GM12878 (cell line): ENCODE measurements around the gene CCSER2. TPM values are rescaled to one million over a fixed set of nuclear protein-coding genes. Genes with fewer than 3 reads are reported as not detected.

Experiments used
- ATAC-seq: fragments of 200-7000 bp; cut with Tn5 transposase; 3 replicates; pipeline ENCODE4 v1.9.1; 2020; ENCODE audit warnings: mild to moderate bottlenecking, moderate library complexity
- BruUV-seq: library from RNA; stranded (reverse); fragments of 400-500 nt; replicated peaks from 2 replicates; lab custom pipeline; 2021; lab: Mats Ljungman, UMichigan
- CTCF ChIA-PET: fragments of 300-600 bp; sonication (Branson Sonifier 250); formaldehyde crosslinking; extraction: SDS; loops from one replicate; lab custom pipeline; 2021; ENCODE audit warnings: inconsistent platforms; lab: Yijun Ruan, JAX
- POLR2A ChIA-PET: fragments of 350-600 bp; formaldehyde crosslinking; extraction: SDS; loops from one replicate; lab custom pipeline; 2021; ENCODE audit warnings: inconsistent platforms; lab: Charles Lee
- RAD21 ChIA-PET: fragments of 300-600 bp; sonication (Branson Sonifier 250); formaldehyde crosslinking; loops from one replicate; lab custom pipeline; 2023; ENCODE audit warnings: antibody characterized with exemption; ENCODE audit not compliant: unreplicated experiment; lab: Charles Lee
- SMC1A ChIA-PET: fragments of 300-600 bp; sonication (Branson Sonifier 250); formaldehyde crosslinking; loops from one replicate; lab custom pipeline; 2023; ENCODE audit not compliant: unreplicated experiment, uncharacterized antibody; lab: Charles Lee
- DNase-seq: peaks from one replicate; pipeline ENCODE4 v3.0.0-alpha.2; 2011; ENCODE audit warnings: low read depth, low spot score
- FAIRE-seq: peaks from 3 replicates; lab custom pipeline; 2011; peaks lifted over from hg19 to GRCh38; lab: Jason Lieb, UNC
- H2AFZ ChIP-seq: 2 replicates; pipeline ENCODE4 v1.6.0; 2011; ENCODE audit warnings: low read depth, low read length, control low read depth; ENCODE audit not compliant: control insufficient read depth
- H3K27ac ChIP-seq: 2 replicates; pipeline ENCODE4 v1.5.1; 2011; ENCODE audit warnings: control low read depth; ENCODE audit not compliant: control insufficient read depth, insufficient read depth
- H3K27me3 ChIP-seq, 2 experiments: replicated peaks in 1 of 2; 2 replicates each; pipeline versions ENCODE4 v1.6.0 to v1.6.1; 2011; ENCODE audit warnings: low read length in 1 of 2; ENCODE audit not compliant: control insufficient read depth in 2 of 2, insufficient read depth in 2 of 2
- H3K36me3 ChIP-seq, 2 experiments: 2 replicates each; pipeline ENCODE4 v1.5.1; 2011; ENCODE audit warnings: low read length in 1 of 2; ENCODE audit not compliant: control insufficient read depth in 2 of 2, insufficient read depth in 2 of 2
- H3K4me1 ChIP-seq: 2 replicates; pipeline ENCODE4 v1.6.1; 2011; ENCODE audit warnings: mild to moderate bottlenecking, low read length, moderate library complexity, mixed read lengths; ENCODE audit not compliant: control insufficient read depth, insufficient read depth
- H3K4me2 ChIP-seq: 2 replicates; pipeline ENCODE4 v1.6.0; 2011; ENCODE audit warnings: control low read depth; ENCODE audit not compliant: control insufficient read depth, insufficient read depth
- H3K4me3 ChIP-seq: fragments of 200-600 bp; sonication (generic); 2 replicates; pipeline ENCODE4 v1.5.1; 2016
- H3K79me2 ChIP-seq: 2 replicates; pipeline ENCODE4 v1.6.0; 2011; ENCODE audit warnings: low read length; ENCODE audit not compliant: control insufficient read depth, insufficient read depth
- H3K9ac ChIP-seq: 2 replicates; pipeline ENCODE4 v1.8.0; 2011; ENCODE audit warnings: low read length, control low read depth, mixed read lengths; ENCODE audit not compliant: control insufficient read depth, insufficient read depth
- H3K9me3 ChIP-seq: replicated peaks from 3 replicates; pipeline ENCODE4 v1.5.1; 2011; ENCODE audit warnings: mild to moderate bottlenecking, low read length; ENCODE audit not compliant: control insufficient read depth, insufficient read depth
- H4K20me1 ChIP-seq: 2 replicates; pipeline ENCODE4 v1.6.0; 2011; ENCODE audit not compliant: control insufficient read depth, insufficient read depth
- BHLHE40 ChIP-seq, 2 experiments: fragments of 450-650 bp in 1 of 2; IDR thresholded peaks; 2 replicates each; pipeline ENCODE4 v1.6.1; 2011 to 2017; ENCODE audit warnings: low read depth in 2 of 2, borderline replicate concordance in 1 of 2, improper control_type of control experiment in 1 of 2, low read length in 1 of 2, mild to moderate bottlenecking in 1 of 2
- CHD2 ChIP-seq: IDR thresholded peaks from 2 replicates; pipeline ENCODE4 v1.6.1; 2011; ENCODE audit warnings: low read depth, low read length, improper control_type of control experiment, borderline replicate concordance
- E2F4 ChIP-seq: IDR thresholded peaks from 2 replicates; pipeline ENCODE4 v1.6.1; 2012; ENCODE audit warnings: low read depth, low read length, improper control_type of control experiment
- FOS ChIP-seq: IDR thresholded peaks from 3 replicates; pipeline ENCODE4 v1.6.1; 2011; ENCODE audit warnings: borderline replicate concordance; ENCODE audit not compliant: insufficient read length; ENCODE audit errors: extremely low read depth
- HDGF ChIP-seq: fragments of 450-650 bp; IDR thresholded peaks from 2 replicates; pipeline ENCODE4 v1.6.1; 2016; ENCODE audit warnings: antibody characterized with exemption
- JUNB ChIP-seq: IDR thresholded peaks from 2 replicates; pipeline ENCODE4 v1.6.1; 2016; ENCODE audit warnings: antibody characterized with exemption, mild to moderate bottlenecking
- MYB ChIP-seq: fragments of 150-350 bp; IDR thresholded peaks from 2 replicates; pipeline ENCODE4 v1.6.1; 2014; ENCODE audit warnings: mild to moderate bottlenecking, low read depth, low read length, borderline replicate concordance
- NFYB ChIP-seq: IDR thresholded peaks from 2 replicates; pipeline ENCODE4 v1.6.1; 2011; ENCODE audit warnings: low read depth, mild to moderate bottlenecking, low read length, improper control_type of control experiment, moderate library complexity; ENCODE audit not compliant: insufficient read depth
- PKNOX1 ChIP-seq: fragments of 450-650 bp; IDR thresholded peaks from 2 replicates; pipeline ENCODE4 v1.6.1; 2016; ENCODE audit warnings: mild to moderate bottlenecking
- RFX5 ChIP-seq: IDR thresholded peaks from 2 replicates; pipeline ENCODE4 v1.6.1; 2011; ENCODE audit warnings: low read depth, low read length, improper control_type of control experiment
- SIX5 ChIP-seq: IDR thresholded peaks from 2 replicates; pipeline ENCODE4 v1.6.1; 2011; ENCODE audit warnings: mild to moderate bottlenecking, low read depth, low read length, moderate library complexity; ENCODE audit not compliant: severe bottlenecking
- SMAD1 ChIP-seq: fragments of 450-650 bp; IDR thresholded peaks from 2 replicates; pipeline ENCODE4 v1.6.1; 2018; ENCODE audit warnings: mild to moderate bottlenecking, low read depth; ENCODE audit not compliant: partially characterized antibody
- ZBED1 ChIP-seq: IDR thresholded peaks from 2 replicates; pipeline ENCODE4 v1.6.1; 2016; ENCODE audit warnings: borderline replicate concordance
- WGBS: methylation state at CpG from one replicate; pipeline ENCODE4 v1.1.6; 2016; ENCODE audit warnings: low lambda C conversion rate; ENCODE audit not compliant: insufficient replicate concordance, insufficient coverage; ENCODE audit errors: missing lambda C conversion rate; 5-methylcytosine and 5-hydroxymethylcytosine counted together
- in situ Hi-C: fragments of 300-500 bp; cut with MboI; formaldehyde crosslinking; loops from 9 replicates; pipeline ENCODE4 v1.14.3; 2018; ENCODE audit warnings: mixed read lengths
- intact Hi-C: fragments of 100-400 bp; cut with micrococcal nuclease; formaldehyde crosslinking; loops from one replicate; pipeline ENCODE4 v1.14.2; 2022; ENCODE audit not compliant: unreplicated experiment
- polyA plus RNA-seq, 11 experiments: library from polyadenylated mRNA; depleted of rRNA in 4 of 11; unstranded in 6 of 11; stranded (reverse) in 5 of 11; fragments of >200 nt; fragmentation: Nextera tagmentation in 4 of 11; fragmentation: Illumina TruSeq in 1 of 11; extraction: Ambion mirVana in 4 of 11; extraction: Trizol in 1 of 11; gene quantifications; 1 replicate in 1 of 11; 2 replicates in 10 of 11; pipeline versions ENCODE4 v1.2.1 to v1.2.3, GENCODE V29; 2011 to 2016; ENCODE audit warnings: inconsistent platforms in 2 of 11, missing spikeins in 2 of 11, low read depth in 1 of 11
- total RNA-seq, 4 experiments: library from RNA; depleted of rRNA in 3 of 4; stranded (reverse); fragments of >200 nt in 3 of 4; fragmentation: Illumina TruSeq in 1 of 4; extraction: Trizol in 1 of 4; gene quantifications; 2 replicates each; pipeline versions ENCODE4 v1.2.1 to v1.2.3, GENCODE V29; 2013 to 2021

CCSER2 gene
- total and polyA plus RNA-seq, 10 of the 15 experiments (the other 5 are each of a cell fraction or from before 2014, with no cell fraction given): 4.7 to 18.8 (median 13.2) TPM

- Histone ChIP-seq H3K4me3 (no peak overlapping the region), H3K9ac (no peak overlapping the region), H3K4me2 (no peak overlapping the region), H3K27ac (no peak overlapping the region), H4K20me1 (no peaks in the 10 kb centered on the region), H3K4me1 (no peaks in the 10 kb centered on the region), H3K27me3 (no peaks in the 10 kb centered on the region), H3K36me3 (no peaks in the 10 kb centered on the region), H3K9me3 (no peaks in the 10 kb centered on the region), H2AFZ (no peak overlapping the region), H3K79me2 (no peaks in the 10 kb centered on the region)
- POLR2A ChIA-PET: no interaction called here
- RAD21 ChIA-PET: no interaction called here
- 91% methylated on average over 4 of the region's 4 CpGs for WGBS
- SMC1A ChIA-PET: interaction anchor here (0.9 to 1.1 kb wide), 2 partner anchors 8 to 86 kb away, joined by 3 read pairs; no protein-coding TSS in a partner anchor
- TF ChIP-seq HDGF: no peak
- no peak for TF ChIP-seq BHLHE40 (IDR thresholded peaks at IDR 0.05; ENCODE audit: borderline replicate concordance in 1 of 2, low read depth in 2 of 2, low read length in 1 of 2)
- TF ChIP-seq RFX5: no peak
- TF ChIP-seq E2F4: no peak
- no peak for TF ChIP-seq SMAD1
- TF ChIP-seq SIX5: no peak
- no peak for TF ChIP-seq PKNOX1
- TF ChIP-seq MYB: no peak
- no peak for TF ChIP-seq FOS
- TF ChIP-seq CHD2: no peak
- TF ChIP-seq NFYB: no peak
- TF ChIP-seq ZBED1: no peak
- TF ChIP-seq JUNB: no peak
- in situ Hi-C loops (no loop called here), intact Hi-C loops (no loop called here)
- ATAC-seq (no peak), FAIRE-seq (no peak), DNase-seq (no peak)
- no TSS peak for BruUV-seq
- CTCF ChIA-PET: no interaction called here
Observed at GRCh38 chr10:84517554-84517953, 189.2 kb downstream of the CCSER2 start.
